Fibroblast of skin of right biceps (primary cell): ENCODE results near the gene SMARCD2.

Experiments used
- DNase-seq: peaks from one replicate; pipeline ENCODE4 v3.0.0-alpha.2; 2013

Gene SMARCD2

GRCh38 chr17:63848834-63849689 is 6.6 kb upstream of the SMARCD2 start:
- DNase-seq = peak; percentile 93

GRCh38 chr17:63847525-63848249 is 5.2 kb upstream of the SMARCD2 start:
- no peak for DNase-seq

GRCh38 chr17:63845509-63845908 is 3.0 kb upstream of the SMARCD2 start:
- DNase-seq = no peak

GRCh38 chr17:63843910-63844677 is 1.6 kb upstream of the SMARCD2 start:
- DNase-seq = no peak

GRCh38 chr17:63843387-63843888 is 953 bp upstream of the SMARCD2 start:
- DNase-seq = peak; percentile 58

- no peak for DNase-seq
Measured at GRCh38 chr17:63842173-63842539, 329 bp downstream of the SMARCD2 start.

GRCh38 chr17:63841350-63842172 is 924 bp downstream of the SMARCD2 start:
- peak; percentile 28 for DNase-seq

GRCh38 chr17:63840591-63841349 is 1.7 kb downstream of the SMARCD2 start:
- DNase-seq = no peak

GRCh38 chr17:63838631-63839171 is 3.8 kb downstream of the SMARCD2 start:
- DNase-seq = peak; percentile 81

GRCh38 chr17:63837962-63838600 is 4.4 kb downstream of the SMARCD2 start:
- DNase-seq = no peak

GRCh38 chr17:63837480-63837879 is 5.0 kb downstream of the SMARCD2 start:
- no peak for DNase-seq

GRCh38 chr17:63836811-63837210 is 5.7 kb downstream of the SMARCD2 start:
- DNase-seq = no peak

GRCh38 chr17:63835167-63835720 is 7.2 kb downstream of the SMARCD2 start:
- no peak for DNase-seq

GRCh38 chr17:63834431-63835166 is 7.9 kb downstream of the SMARCD2 start:
- peak; percentile 81 for DNase-seq

GRCh38 chr17:63833741-63834373 is 8.6 kb downstream of the SMARCD2 start:
- no peak for DNase-seq

- no peak for DNase-seq
Measured at GRCh38 chr17:63833026-63833740, 9.3 kb downstream of the SMARCD2 start.

GRCh38 chr17:63832455-63832854 is 10.0 kb downstream of the SMARCD2 start:
- DNase-seq = no peak

GRCh38 chr17:63832014-63832413 is 10.5 kb downstream of the SMARCD2 start:
- no peak for DNase-seq
